Body of pancreas (tissue), 4 donors: ENCODE results near the gene KIF9. TPM values are rescaled to one million over a fixed set of nuclear protein-coding genes. Genes with fewer than 3 reads are reported as not detected.
"Not testable (repeated sequence)": the region's sequence is repeated elsewhere in the genome, so short reads cannot be mapped to it uniquely, and the experiment has no call there.

Experiments used
- ATAC-seq: fragments of 150-250 bp; one replicate; pipeline ENCODE4 v1.9.1; 2016
- DNase-seq, 4 donors: peaks; one replicate each; pipeline ENCODE4 v3.0.0-alpha.2; 2019
- H3K27ac ChIP-seq, 4 donors: fragments of 200-600 bp; sonication (generic); 1 replicate in 3 of 4; 2 replicates in 1 of 4; pipeline versions ENCODE4 v1.5.1 to v1.6.1; 2016 to 2019; ENCODE audit warnings: mild to moderate bottlenecking in 1 of 4, mixed read lengths in 1 of 4, moderate library complexity in 1 of 4
- H3K27me3 ChIP-seq, 2 donors: fragments of 200-600 bp; sonication (generic); one replicate each; pipeline ENCODE4 v1.6.0; 2016; ENCODE audit warnings: mild to moderate bottlenecking in 1 of 2
- H3K36me3 ChIP-seq, 2 donors: fragments of 200-600 bp; sonication (generic); replicated peaks in 1 of 2; 2 replicates each; pipeline ENCODE4 v1.5.1; 2016; ENCODE audit warnings: low read depth in 2 of 2; ENCODE audit not compliant: insufficient read depth in 1 of 2
- H3K4me1 ChIP-seq: fragments of 200-600 bp; sonication (generic); one replicate; pipeline ENCODE4 v1.6.0; 2016
- H3K4me3 ChIP-seq, 2 donors: fragments of 200-600 bp; sonication (generic); 1 replicate in 1 of 2; 2 replicates in 1 of 2; pipeline ENCODE4 v1.5.1; 2016 to 2019
- H3K9me3 ChIP-seq, 3 donors: fragments of 200-600 bp; sonication (generic); 1 replicate in 2 of 3; 2 replicates in 1 of 3; pipeline ENCODE4 v1.5.1; 2016
- POLR2A ChIP-seq, 3 donors: fragments of 450-650 bp; IDR thresholded peaks; one replicate each; pipeline ENCODE4 v1.6.1; 2016; ENCODE audit warnings: antibody characterized with exemption in 3 of 3, mild to moderate bottlenecking in 2 of 3
- WGBS, 2 donors: methylation state at CpG; one replicate each; pipeline ENCODE4 v1.1.5; 2017; 5-methylcytosine and 5-hydroxymethylcytosine counted together
- intact Hi-C: fragments of 100-400 bp; cut with DNase I; formaldehyde crosslinking; loops from one replicate; pipeline ENCODE4 v1.15.1; 2023
- total RNA-seq, 2 donors: library from RNA; depleted of rRNA; stranded (reverse); fragments of >200 nt; gene quantifications; one replicate each; pipeline ENCODE4 v1.1.0, GENCODE V29; 2016
- TF ChIP-seq, protein P1 (sequence below), 7 experiments: fragments of 450-650 bp in 4 of 7; fragments of 200-600 bp in 3 of 7; sonication (generic) in 3 of 7; IDR thresholded peaks; one replicate each; pipeline ENCODE4 v1.5.1; 2016 to 2019; ENCODE audit warnings: antibody characterized with exemption in 7 of 7

Gene KIF9
- total RNA-seq, 2 donors from 2014 or later = 5.6 to 8.0 TPM

DNA sequence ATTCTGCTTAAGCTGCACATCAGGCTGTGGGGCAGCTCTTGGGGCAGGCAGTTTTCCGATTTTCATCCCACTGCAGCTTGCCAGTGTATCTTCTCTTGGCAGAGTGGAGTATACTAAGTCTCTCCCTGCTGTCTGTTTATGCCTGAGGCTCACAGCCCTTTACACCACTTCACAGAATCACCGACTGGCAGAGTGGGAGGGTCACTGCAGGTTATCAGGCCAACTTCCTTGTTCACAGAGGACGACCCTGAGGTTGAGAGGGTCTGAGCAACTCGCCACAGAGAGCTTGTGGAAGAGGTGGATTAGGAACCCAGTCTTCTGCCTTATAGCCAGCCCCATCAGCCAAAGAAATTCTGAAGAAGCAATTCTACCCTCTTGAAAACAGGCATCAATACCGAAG, 30.9 kb downstream of the KIF9 start:
- no peak for DNase-seq
- H3K4me1 ChIP-seq = no peaks in the 10 kb centered on the region
- no peak for ATAC-seq
- WGBS, 2 donors = 52 to 73% methylated on average over 5 of the region's 5 CpGs
- H3K9me3 ChIP-seq = no peaks in the 10 kb centered on the region
- intact Hi-C loops = no loop called here
- no peak overlapping the region for H3K4me3 ChIP-seq
- H3K27ac ChIP-seq = no peak overlapping the region
- TF ChIP-seq, protein P1, sequence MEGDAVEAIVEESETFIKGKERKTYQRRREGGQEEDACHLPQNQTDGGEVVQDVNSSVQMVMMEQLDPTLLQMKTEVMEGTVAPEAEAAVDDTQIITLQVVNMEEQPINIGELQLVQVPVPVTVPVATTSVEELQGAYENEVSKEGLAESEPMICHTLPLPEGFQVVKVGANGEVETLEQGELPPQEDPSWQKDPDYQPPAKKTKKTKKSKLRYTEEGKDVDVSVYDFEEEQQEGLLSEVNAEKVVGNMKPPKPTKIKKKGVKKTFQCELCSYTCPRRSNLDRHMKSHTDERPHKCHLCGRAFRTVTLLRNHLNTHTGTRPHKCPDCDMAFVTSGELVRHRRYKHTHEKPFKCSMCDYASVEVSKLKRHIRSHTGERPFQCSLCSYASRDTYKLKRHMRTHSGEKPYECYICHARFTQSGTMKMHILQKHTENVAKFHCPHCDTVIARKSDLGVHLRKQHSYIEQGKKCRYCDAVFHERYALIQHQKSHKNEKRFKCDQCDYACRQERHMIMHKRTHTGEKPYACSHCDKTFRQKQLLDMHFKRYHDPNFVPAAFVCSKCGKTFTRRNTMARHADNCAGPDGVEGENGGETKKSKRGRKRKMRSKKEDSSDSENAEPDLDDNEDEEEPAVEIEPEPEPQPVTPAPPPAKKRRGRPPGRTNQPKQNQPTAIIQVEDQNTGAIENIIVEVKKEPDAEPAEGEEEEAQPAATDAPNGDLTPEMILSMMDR (IDR thresholded peaks at IDR 0.05) = no peak
- no peak for TF ChIP-seq POLR2A (IDR thresholded peaks at IDR 0.05)
- no peaks in the 10 kb centered on the region for H3K27me3 ChIP-seq
- no peaks in the 10 kb centered on the region for H3K36me3 ChIP-seq

DNA sequence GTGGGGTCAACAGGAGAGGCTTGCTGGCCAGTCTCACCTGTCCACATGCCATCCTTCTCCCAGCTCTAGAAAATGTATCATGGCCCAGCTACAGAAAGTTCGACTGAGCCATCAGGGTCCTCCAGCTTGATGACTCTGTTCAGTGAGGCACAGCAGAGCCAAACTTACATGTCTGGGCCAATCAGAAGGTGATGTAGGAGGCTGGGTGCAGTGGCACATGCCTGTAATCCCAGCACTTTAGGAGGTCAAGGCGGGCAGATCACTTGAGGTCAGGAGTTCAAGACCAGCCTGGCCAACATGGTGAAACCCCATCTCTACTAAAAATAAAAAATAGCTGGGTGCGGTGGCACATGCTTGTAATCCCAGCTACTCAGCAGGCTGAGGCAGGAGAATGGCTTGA, 31.5 kb downstream of the KIF9 start:
- H3K4me1 ChIP-seq, H3K4me3 ChIP-seq, ATAC-seq, DNase-seq, H3K27me3 ChIP-seq, H3K36me3 ChIP-seq, intact Hi-C loops, H3K9me3 ChIP-seq, H3K27ac ChIP-seq: not testable (repeated sequence)
- WGBS, 2 donors = 56 to 60% methylated on average over 3 of the region's 3 CpGs

DNA sequence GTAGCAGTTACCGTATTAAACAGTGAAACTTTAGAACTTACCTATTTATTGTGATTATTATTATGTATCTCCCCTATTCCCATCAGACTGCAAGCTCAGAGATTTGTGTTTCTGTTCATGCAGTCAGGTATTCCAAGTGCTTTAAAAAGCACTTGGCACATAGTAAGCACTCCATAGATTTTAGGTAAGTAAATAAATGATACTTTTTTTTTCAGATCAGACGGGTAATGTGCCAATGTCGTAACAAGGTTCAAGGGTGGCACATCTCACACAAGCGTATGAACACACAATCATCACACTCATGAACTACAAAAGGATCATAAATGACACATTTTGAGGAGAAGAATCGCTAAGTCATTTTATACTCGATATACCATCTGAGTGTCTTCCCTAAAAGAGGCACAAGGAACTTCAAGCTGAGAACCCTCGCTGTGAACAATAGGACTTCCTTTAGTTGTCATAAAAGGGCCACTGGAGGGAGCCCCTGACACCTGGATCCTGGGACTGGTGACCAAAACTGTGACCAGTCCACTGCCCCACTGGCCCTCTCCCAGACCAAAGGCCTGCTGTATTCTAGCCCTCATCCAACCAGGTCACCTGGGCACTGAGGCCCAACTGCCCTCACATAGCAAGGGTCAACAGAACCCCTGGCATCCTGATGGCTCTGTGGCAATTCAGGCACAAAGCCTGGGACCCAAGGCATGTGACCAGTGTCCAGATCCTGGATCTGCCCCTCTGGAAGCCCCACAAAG, 32.1 kb downstream of the KIF9 start:
- Histone ChIP-seq H3K4me1 (no peaks in the 10 kb centered on the region), H3K36me3 (no peaks in the 10 kb centered on the region), H3K9me3 (no peaks in the 10 kb centered on the region), H3K27me3 (no peaks in the 10 kb centered on the region), H3K27ac (no peak overlapping the region), H3K4me3 (no peak overlapping the region)
- DNase-seq (peak; percentile 37 to 65 (median 56)), ATAC-seq (peak; percentile 68)
- no peak for TF ChIP-seq POLR2A (IDR thresholded peaks at IDR 0.05)
- TF ChIP-seq, protein P1 (IDR thresholded peaks at IDR 0.05) = peak; percentile 7 to 49 (median 36)
- intact Hi-C loops = no loop called here
- WGBS, 2 donors = 47 to 57% methylated on average over 7 of the region's 7 CpGs

DNA sequence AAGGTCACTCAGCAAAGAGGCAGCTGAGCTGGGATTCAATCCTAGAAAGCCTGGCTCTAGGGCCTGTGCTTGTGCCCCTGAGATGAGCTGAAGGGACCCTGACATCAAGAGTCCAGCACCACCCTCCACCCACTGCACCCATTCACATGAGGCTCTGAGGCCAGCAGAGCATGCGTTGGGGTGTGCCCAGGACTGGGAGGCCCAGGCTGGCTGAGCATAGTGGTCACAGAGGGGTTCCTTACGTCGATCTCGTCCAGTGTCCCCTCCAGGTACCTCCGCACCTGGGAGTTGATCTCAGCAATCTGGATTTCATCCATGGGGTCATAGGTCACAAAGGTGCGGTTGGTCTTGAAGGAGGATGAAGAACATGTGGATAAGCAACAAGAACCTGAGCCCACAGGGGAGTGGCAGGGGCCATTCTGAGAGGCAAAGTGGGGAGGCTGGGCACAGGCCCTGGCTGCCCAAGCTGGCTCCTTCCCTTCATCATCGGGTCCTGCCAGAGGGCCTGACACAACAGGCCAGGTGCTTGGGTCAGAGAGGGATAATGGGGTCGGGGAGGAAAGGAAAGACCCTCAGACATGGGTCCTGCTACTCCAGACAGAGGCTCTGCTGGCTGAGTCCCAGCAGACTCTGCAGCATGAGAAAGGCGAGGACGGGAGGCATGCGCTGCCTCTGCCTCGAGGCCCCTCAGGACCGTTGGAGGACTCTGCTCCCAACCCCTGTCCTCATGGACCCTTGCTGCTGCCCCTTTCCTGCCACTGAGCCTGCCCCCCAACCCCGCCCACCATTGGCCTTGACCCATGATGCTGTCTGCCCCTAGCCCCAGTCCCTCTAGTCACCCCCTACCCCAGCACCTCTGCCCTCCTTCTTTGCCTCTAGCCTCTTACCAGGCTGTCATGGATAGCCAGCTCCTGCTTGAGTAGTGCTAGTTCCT, 35.2 kb downstream of the KIF9 start:
- H3K27me3 ChIP-seq = no peaks in the 10 kb centered on the region
- no peak overlapping the region for H3K27ac ChIP-seq
- peak; percentile 14 for ATAC-seq
- H3K4me3 ChIP-seq = no peak overlapping the region
- H3K36me3 ChIP-seq = no peaks in the 10 kb centered on the region
- DNase-seq = no peak
- intact Hi-C loops = no loop called here
- H3K9me3 ChIP-seq = no peaks in the 10 kb centered on the region
- H3K4me1 ChIP-seq = no peaks in the 10 kb centered on the region
- TF ChIP-seq POLR2A (IDR thresholded peaks at IDR 0.05) = no peak
- TF ChIP-seq, protein P1 (IDR thresholded peaks at IDR 0.05) = no peak
- WGBS, 2 donors = 86 to 88% methylated on average over 10 to 14 of the region's 14 CpGs

DNA sequence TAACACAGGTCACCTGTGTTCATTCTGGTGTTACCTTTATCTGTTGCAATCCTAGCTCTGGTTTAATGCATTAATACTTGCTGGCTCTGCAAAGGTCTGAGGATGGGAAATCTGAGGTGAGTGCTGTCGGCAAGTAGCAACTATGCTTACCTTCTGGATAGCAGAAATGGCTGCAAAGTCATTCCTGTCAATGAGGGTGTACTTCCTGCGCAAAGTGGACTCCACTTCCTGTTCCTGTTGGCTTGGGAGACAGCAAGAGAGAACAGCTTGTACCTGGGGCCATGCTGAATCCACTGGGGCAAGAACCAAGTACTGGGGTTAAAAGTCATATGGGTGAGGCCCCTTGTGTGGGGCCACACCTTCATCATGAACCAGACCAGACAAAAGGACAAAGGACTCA, 37.3 kb downstream of the KIF9 start:
- H3K4me3 ChIP-seq = no peak overlapping the region
- ATAC-seq (no peak), DNase-seq (no peak)
- TF ChIP-seq, protein P1 (IDR thresholded peaks at IDR 0.05) = no peak
- TF ChIP-seq POLR2A (IDR thresholded peaks at IDR 0.05) = no peak
- H3K4me1 ChIP-seq = no peaks in the 10 kb centered on the region
- intact Hi-C loops = no loop called here
- WGBS, 2 donors = 88 to 94% methylated on average over 2 of the region's 2 CpGs
- H3K36me3 ChIP-seq = no peaks in the 10 kb centered on the region
- no peak overlapping the region for H3K27ac ChIP-seq
- no peaks in the 10 kb centered on the region for H3K9me3 ChIP-seq
- H3K27me3 ChIP-seq = no peaks in the 10 kb centered on the region
